ENCODE measurements around the gene ITPA. TPM values are rescaled to one million over a fixed set of nuclear protein-coding genes. Genes with fewer than 3 reads are reported as not detected.

ITPA gene
- total and polyA plus RNA-seq, 2 of the 4 experiments (the other 2 are of a cell fraction): 32.4 to 49.0 TPM

- peaks cover 17% of the 10 kb centered on the region for H3K36me3 ChIP-seq (ENCODE audit: control insufficient read depth, insufficient read depth, low read length)
- H3K4me2 ChIP-seq (ENCODE audit: low read depth, low read length): peak overlapping the region; percentile 84; the same call in 1 of the 2 replicates
- peaks cover 19 to 35% of the 10 kb centered on the region in 2 experiments for H3K79me1 ChIP-seq (ENCODE audit: low read depth in 1 of 2, low read length in 2 of 2)
- whole genome bisulfite sequencing, 2 experiments (ENCODE audit: extremely low coverage in 2 of 2, insufficient read length in 1 of 2): no CpG with 5 or more reads among the region's 9 CpGs
- DNase-seq: no peak
- H4K5ac ChIP-seq (ENCODE audit: low read depth, low read length): no peak overlapping the region
- ChIA-PET POLR2A (ENCODE audit: unreplicated experiment) (no interaction called here), CTCF (interaction anchor here (0.6 kb wide), 2 partner anchors 122 to 148 kb away, joined by 3 read pairs; no protein-coding TSS in a partner anchor)
- peak overlapping the region; percentile 18; the same call in 1 of the 2 replicates for H3K27ac ChIP-seq (ENCODE audit: insufficient read depth, low read length)
- H3K9me3 ChIP-seq (ENCODE audit: control insufficient read depth, insufficient read depth, low read length): no peaks in the 10 kb centered on the region
- dilution Hi-C loops (cut with HindIII; ENCODE audit: low sequenced_read_pairs, unreplicated experiment) (no loop called here), intact Hi-C loops (cut with micrococcal nuclease) (no loop called here), in situ Hi-C loops (cut with MboI; ENCODE audit: low sequenced_read_pairs) (no loop called here)
- H4K8ac ChIP-seq (ENCODE audit: low read depth in 2 of 2, low read length in 2 of 2): peak overlapping the region; percentile 25 to 96; a peak in 3 of 4 replicates
- peaks cover 7% of the 10 kb centered on the region for H3K4me1 ChIP-seq (ENCODE audit: control insufficient read depth, insufficient read depth, low read length)
- BruUV-seq (replicated peaks): no TSS peak
- TF ChIP-seq SMC3 (IDR thresholded peaks at IDR 0.05; ENCODE audit: low read depth, low read length): no peak
- no peak for TF ChIP-seq MAZ (IDR thresholded peaks at IDR 0.05; ENCODE audit: borderline replicate concordance, low read depth, low read length)
- no peak for TF ChIP-seq RCOR1 (IDR thresholded peaks at IDR 0.05; ENCODE audit: insufficient replicate concordance, low read length)
- no peak for TF ChIP-seq BHLHE40 (IDR thresholded peaks at IDR 0.05; ENCODE audit: low read depth, low read length)
- no peak for TF ChIP-seq RAD21 (IDR thresholded peaks at IDR 0.05; ENCODE audit: low read length)
- no peak for TF ChIP-seq RFX5 (IDR thresholded peaks at IDR 0.05; ENCODE audit: low read depth, low read length)
- TF ChIP-seq ELK1 (IDR thresholded peaks at IDR 0.05; ENCODE audit: borderline replicate concordance, low read depth, low read length): no peak
- TF ChIP-seq USF2 (IDR thresholded peaks at IDR 0.05; ENCODE audit: low read depth, low read length): no peak
- no peak for TF ChIP-seq MAFK (IDR thresholded peaks at IDR 0.05; ENCODE audit: low read depth, low read length)
- TF ChIP-seq CHD1 (IDR thresholded peaks at IDR 0.05; ENCODE audit: low read depth, low read length): no peak
- 0 out of 2 replicates have a peak, but pooled peaks cover 3% of the 10 kb centered on the region for H3K9me1 ChIP-seq (ENCODE audit: insufficient read depth, low read length)
- no peak overlapping the region for H3K14ac ChIP-seq (replicated peaks; ENCODE audit: low read depth, low read length)
- no peak overlapping the region for H2BK5ac ChIP-seq (ENCODE audit: low read depth, low read length, poor library complexity, severe bottlenecking)
- no peaks in the 10 kb centered on the region for H3K27me3 ChIP-seq (ENCODE audit: control insufficient read depth, insufficient read depth, low read length)
- H3K23ac ChIP-seq (ENCODE audit: low read depth, low read length): no peak overlapping the region
- H4K20me1 ChIP-seq (ENCODE audit: insufficient read depth, low read length): no peaks in the 10 kb centered on the region
- ATAC-seq (ENCODE audit: low read depth): no peak
- no peak overlapping the region for H3K4me3 ChIP-seq (ENCODE audit: insufficient read depth, low read depth, low read length)
- H3K56ac ChIP-seq (ENCODE audit: extremely low read depth, insufficient read depth, low read length): no peak overlapping the region
- H2BK120ac ChIP-seq (ENCODE audit: low read depth, low read length): no peak overlapping the region
- H3K9ac ChIP-seq (ENCODE audit: low read depth, low read length): no peak overlapping the region
- H2BK15ac ChIP-seq (ENCODE audit: low read depth, low read length): no peak overlapping the region
- H2BK20ac ChIP-seq (ENCODE audit: low read depth, low read length): no peak overlapping the region
- peak overlapping the region; percentile 94 for H2AFZ ChIP-seq (replicated peaks; ENCODE audit: low read length, poor library complexity)
- no peak overlapping the region; the same call in 1 of the 2 replicates for H2AK5ac ChIP-seq (ENCODE audit: low read depth, low read length)
- H2AK9ac ChIP-seq (replicated peaks; ENCODE audit: low read depth, low read length, poor library complexity): peak overlapping the region; percentile 96
- no peak overlapping the region for H3K4ac ChIP-seq (ENCODE audit: low read depth, low read length)
- H3K18ac ChIP-seq (ENCODE audit: low read depth, low read length): no peak overlapping the region
- H4K91ac ChIP-seq (ENCODE audit: insufficient read depth, low read depth, low read length): no peak overlapping the region
These were observed 6.4 kb upstream of the ITPA start for GRCh38 chr20:3202965-3203314.

Data from IMR-90 (cell line).